NCI-H1092 (cell line): ENCODE data around the gene TBPL1.
"Not testable (repeated sequence)": the region's sequence is repeated elsewhere in the genome, so short reads cannot be mapped to it uniquely, and the experiment has no call there.

Experiments
- DNase-seq: peaks from one replicate; lab custom pipeline; 2025; lab: John Stamatoyannopoulos, UW

TBPL1 gene

GRCh38 chr6:133973109-133973971 lies 20.3 kb downstream of the TBPL1 start:
- peak; percentile 13 for DNase-seq

- no peak for DNase-seq
Measured at GRCh38 chr6:133977983-133978895, 25.2 kb downstream of the TBPL1 start.

- DNase-seq = no peak
Measured at GRCh38 chr6:133978896-133979240, 25.8 kb downstream of the TBPL1 start.

GRCh38 chr6:133979269-133979963 lies 26.4 kb downstream of the TBPL1 start:
- DNase-seq = not testable (repeated sequence)

GRCh38 chr6:133980168-133980567 lies 27.1 kb downstream of the TBPL1 start:
- no peak for DNase-seq

- no peak for DNase-seq
Measured at GRCh38 chr6:133983099-133983939, 30.3 kb downstream of the TBPL1 start.

GRCh38 chr6:133985970-133986369 lies 32.9 kb downstream of the TBPL1 start:
- no peak for DNase-seq

- no peak for DNase-seq
Measured at GRCh38 chr6:133986942-133987341, 33.9 kb downstream of the TBPL1 start.

GRCh38 chr6:133989525-133989924 lies 36.5 kb downstream of the TBPL1 start:
- DNase-seq = no peak

GRCh38 chr6:133990321-133990720 lies 37.3 kb downstream of the TBPL1 start:
- DNase-seq = no peak

- DNase-seq = no peak
Measured at GRCh38 chr6:133991096-133991593, 38.1 kb downstream of the TBPL1 start.

GRCh38 chr6:133992992-133993680 lies 40.1 kb downstream of the TBPL1 start:
- no peak for DNase-seq

GRCh38 chr6:133995296-133995695 lies 42.3 kb downstream of the TBPL1 start:
- no peak for DNase-seq

- no peak for DNase-seq
Measured at GRCh38 chr6:133995758-133996157, 42.7 kb downstream of the TBPL1 start.

- DNase-seq = no peak
Measured at GRCh38 chr6:133997267-133997666, 44.2 kb downstream of the TBPL1 start.

GRCh38 chr6:133999305-133999704 lies 46.3 kb downstream of the TBPL1 start:
- no peak for DNase-seq

GRCh38 chr6:134000443-134000842 lies 47.4 kb downstream of the TBPL1 start:
- DNase-seq = no peak

- no peak for DNase-seq
Measured at GRCh38 chr6:134002821-134003220, 49.8 kb downstream of the TBPL1 start.

- DNase-seq = peak; percentile 82
Measured at GRCh38 chr6:134003542-134003951, 50.5 kb downstream of the TBPL1 start.

GRCh38 chr6:134004714-134005113 lies 51.7 kb downstream of the TBPL1 start:
- no peak for DNase-seq

GRCh38 chr6:134005800-134006199 lies 52.8 kb downstream of the TBPL1 start:
- no peak for DNase-seq
